Pancreas (tissue), 10 donors: ENCODE results near the gene AIF1. TPM values are rescaled to one million over a fixed set of nuclear protein-coding genes. Genes with fewer than 3 reads are reported as not detected.

Source experiments
- ATAC-seq, 4 donors: fragments of 200-7000 bp; cut with Tn5 transposase; one replicate each; pipeline versions ENCODE4 v1.8.0 to v1.9.1; 2020; ENCODE audit warnings: mild to moderate bottlenecking in 4 of 4, moderate library complexity in 4 of 4
- DNase-seq, 6 donors: peaks; one replicate each; pipeline ENCODE4 v3.0.0-alpha.2; 2020
- FAIRE-seq: peaks from 2 replicates; lab custom pipeline; 2012; peaks lifted over from hg19 to GRCh38; lab: Jason Lieb, UNC
- H3K27ac ChIP-seq, 4 donors: fragments of 200-600 bp; sonication (generic); 1 replicate in 3 of 4; 2 replicates in 1 of 4; pipeline versions ENCODE4 v1.5.0 to v1.8.0; 2020
- H3K27me3 ChIP-seq, 4 donors: fragments of 200-600 bp; one replicate each; pipeline ENCODE4 v1.8.0; 2021
- H3K36me3 ChIP-seq, 3 donors: fragments of 200-600 bp; sonication (generic) in 1 of 3; one replicate each; pipeline versions ENCODE4 v1.5.0 to v1.8.0; 2020 to 2021
- H3K4me1 ChIP-seq, 3 donors: fragments of 200-600 bp; one replicate each; pipeline ENCODE4 v1.8.0; 2021
- H3K4me3 ChIP-seq, 4 donors: fragments of 200-600 bp; sonication (generic) in 2 of 4; one replicate each; pipeline versions ENCODE4 v1.5.0 to v1.8.0; 2020 to 2021
- H3K9me3 ChIP-seq, 4 donors: fragments of 200-600 bp; one replicate each; pipeline ENCODE4 v1.8.0; 2021
- WGBS, 2 donors: extraction: QIAGEN DNeasy Blood & Tissue Kit; methylation state at CpG; one replicate each; pipeline ENCODE4 v1.1.7; 2013; 5-methylcytosine and 5-hydroxymethylcytosine counted together
- intact Hi-C, 3 donors: fragments of 100-400 bp; cut with DNase I; formaldehyde crosslinking; loops; one replicate each; pipeline versions ENCODE4 v1.11.1 to v1.14.2; 2022
- polyA plus RNA-seq, 2 donors: library from polyadenylated mRNA; stranded (reverse); fragments of 200-250 nt; gene quantifications; one replicate each; pipeline ENCODE4 v1.2.3, GENCODE V29; 2013
- total RNA-seq, 6 donors: library from RNA; stranded (reverse); fragmentation: NEBNext Ultra II Directional in 4 of 6; extraction: Animal tissue kit (Norgen Biotek cat#: 25700) in 4 of 6; gene quantifications; one replicate each; pipeline versions ENCODE4 v1.2.1 to v1.2.4, GENCODE V29; 2021 to 2023
- TF ChIP-seq, protein P1 (sequence below), 4 donors: fragments of 200-600 bp; sonication (generic) in 3 of 4; IDR thresholded peaks; one replicate each; pipeline versions ENCODE4 v1.5.0 to v1.8.0; 2021; ENCODE audit warnings: antibody characterized with exemption in 4 of 4
- donor health status: healthy with polysubstance abuse.
- donor health status: DM: no; HTN: no; CAD: no; lungs with moderate emphysema.
- donor health status: DM: no; HTN: no; CAD: no.
- donor health status: control.
- donor health status: control.
- donor health status: Bipolar disorder and iron deficiency.
- donor health status: DM: yes; HTN: yes; CAD: no.
- donor health status: DM: no; HTN: no; CAD: no.
- donor health status: DM: no; HTN: no; CAD: no.
- donor health status: DM: yes; HTN: yes; CAD: no.

Gene AIF1
- total and polyA plus RNA-seq, 8 donors, result 1.1 to 18.6 (median 11.8) TPM

DNA sequence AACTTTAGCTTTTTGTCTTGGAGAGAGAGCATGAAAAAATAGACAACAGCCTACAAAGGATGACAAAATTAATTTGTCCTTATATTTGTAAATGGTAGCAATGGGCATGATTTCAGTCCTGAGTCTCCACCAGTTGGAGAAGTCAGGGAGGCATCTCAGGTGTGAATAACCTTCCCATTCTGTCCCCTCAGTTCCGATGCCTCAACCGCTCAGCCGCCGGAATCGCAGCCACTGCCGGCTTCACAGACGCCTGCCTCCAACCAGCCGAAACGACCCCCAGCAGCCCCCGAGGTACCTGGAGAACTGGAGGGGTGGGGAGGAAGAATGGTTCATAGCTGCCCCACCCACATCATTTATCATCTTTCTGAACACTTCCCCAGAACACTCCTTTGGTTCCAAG lies 9.0 kb downstream of the AIF1 start:
- WGBS, 2 donors, result 86 to 92% methylated on average over 10 of the region's 10 CpGs
- H3K9me3 ChIP-seq, result no peaks in the 10 kb centered on the region
- H3K4me1 ChIP-seq, result peaks cover 4 to 8% (median 4%) of the 10 kb centered on the region in 3 donors
- FAIRE-seq (no peak), DNase-seq (no peak), ATAC-seq (no peak)
- no peak overlapping the region for H3K27ac ChIP-seq
- intact Hi-C loops, result no loop called here
- H3K4me3 ChIP-seq, result no peak overlapping the region
- TF ChIP-seq, protein P1, sequence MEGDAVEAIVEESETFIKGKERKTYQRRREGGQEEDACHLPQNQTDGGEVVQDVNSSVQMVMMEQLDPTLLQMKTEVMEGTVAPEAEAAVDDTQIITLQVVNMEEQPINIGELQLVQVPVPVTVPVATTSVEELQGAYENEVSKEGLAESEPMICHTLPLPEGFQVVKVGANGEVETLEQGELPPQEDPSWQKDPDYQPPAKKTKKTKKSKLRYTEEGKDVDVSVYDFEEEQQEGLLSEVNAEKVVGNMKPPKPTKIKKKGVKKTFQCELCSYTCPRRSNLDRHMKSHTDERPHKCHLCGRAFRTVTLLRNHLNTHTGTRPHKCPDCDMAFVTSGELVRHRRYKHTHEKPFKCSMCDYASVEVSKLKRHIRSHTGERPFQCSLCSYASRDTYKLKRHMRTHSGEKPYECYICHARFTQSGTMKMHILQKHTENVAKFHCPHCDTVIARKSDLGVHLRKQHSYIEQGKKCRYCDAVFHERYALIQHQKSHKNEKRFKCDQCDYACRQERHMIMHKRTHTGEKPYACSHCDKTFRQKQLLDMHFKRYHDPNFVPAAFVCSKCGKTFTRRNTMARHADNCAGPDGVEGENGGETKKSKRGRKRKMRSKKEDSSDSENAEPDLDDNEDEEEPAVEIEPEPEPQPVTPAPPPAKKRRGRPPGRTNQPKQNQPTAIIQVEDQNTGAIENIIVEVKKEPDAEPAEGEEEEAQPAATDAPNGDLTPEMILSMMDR (IDR thresholded peaks at IDR 0.05), result no peak
- no peaks in the 10 kb centered on the region for H3K27me3 ChIP-seq
- peaks cover 22 to 51% (median 48%) of the 10 kb centered on the region in 3 donors for H3K36me3 ChIP-seq

DNA sequence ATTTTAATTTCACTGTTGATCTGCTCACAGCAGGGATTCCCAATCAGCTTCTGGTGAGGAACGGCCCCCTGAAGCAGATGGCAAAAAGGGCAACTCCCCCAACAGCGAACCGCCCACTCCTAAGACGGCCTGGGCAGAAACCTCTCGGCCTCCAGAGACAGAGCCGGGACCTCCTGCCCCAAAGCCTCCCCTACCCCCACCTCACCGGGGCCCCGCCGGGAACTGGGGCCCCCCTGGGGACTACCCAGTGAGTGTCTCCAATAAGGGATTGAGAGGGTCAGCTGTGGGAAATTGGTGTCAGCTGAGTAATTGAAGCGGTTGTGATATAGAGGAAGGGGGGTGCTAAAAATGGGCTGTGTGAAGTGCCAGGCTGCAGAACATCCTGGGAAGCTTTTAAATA lies 11.9 kb downstream of the AIF1 start:
- intact Hi-C loops, result no loop called here
- Histone ChIP-seq H3K27ac (no peak overlapping the region), H3K27me3 (no peaks in the 10 kb centered on the region), H3K4me3 (no peak overlapping the region), H3K9me3 (no peaks in the 10 kb centered on the region), H3K36me3 (peaks cover 25 to 80% (median 71%) of the 10 kb centered on the region in 3 donors), H3K4me1 (peaks cover 3 to 6% (median 4%) of the 10 kb centered on the region in 3 donors)
- FAIRE-seq, result no peak
- TF ChIP-seq, protein P1 (IDR thresholded peaks at IDR 0.05), result no peak
- no peak for ATAC-seq
- DNase-seq, result no peak
- 94 to 96% methylated on average over 10 of the region's 10 CpGs for WGBS, 2 donors

DNA sequence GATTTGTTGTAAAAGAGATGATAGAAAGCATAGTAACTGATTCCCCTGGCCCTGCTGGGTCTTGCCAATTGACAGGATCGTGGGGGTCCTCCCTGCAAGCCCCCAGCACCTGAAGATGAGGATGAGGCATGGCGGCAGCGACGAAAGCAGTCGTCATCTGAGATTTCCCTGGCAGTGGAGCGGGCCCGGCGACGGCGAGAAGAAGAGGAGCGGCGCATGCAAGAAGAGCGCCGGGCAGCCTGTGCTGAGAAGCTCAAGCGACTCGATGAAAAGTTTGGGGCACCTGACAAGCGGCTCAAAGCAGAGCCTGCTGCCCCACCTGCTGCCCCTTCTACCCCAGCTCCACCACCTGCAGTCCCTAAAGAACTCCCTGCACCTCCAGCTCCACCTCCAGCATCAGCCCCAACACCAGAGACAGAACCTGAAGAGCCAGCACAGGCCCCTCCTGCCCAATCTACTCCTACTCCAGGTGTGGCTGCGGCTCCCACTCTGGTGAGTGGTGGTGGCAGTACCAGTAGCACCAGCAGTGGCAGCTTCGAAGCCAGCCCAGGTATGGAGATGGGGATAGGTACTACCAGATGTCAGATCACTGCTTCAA lies 12.8 kb downstream of the AIF1 start:
- Histone ChIP-seq H3K27me3 (no peaks in the 10 kb centered on the region), H3K4me1 (no peaks in the 10 kb centered on the region), H3K27ac (no peak overlapping the region), H3K9me3 (no peaks in the 10 kb centered on the region), H3K36me3 (peaks cover 25 to 81% (median 74%) of the 10 kb centered on the region in 3 donors), H3K4me3 (no peak overlapping the region)
- FAIRE-seq, result no peak
- no peak for DNase-seq
- 93 to 97% methylated on average over 19 of the region's 19 CpGs for WGBS, 2 donors
- TF ChIP-seq, protein P1 (IDR thresholded peaks at IDR 0.05), result no peak
- intact Hi-C loops, result no loop called here
- no peak for ATAC-seq

DNA sequence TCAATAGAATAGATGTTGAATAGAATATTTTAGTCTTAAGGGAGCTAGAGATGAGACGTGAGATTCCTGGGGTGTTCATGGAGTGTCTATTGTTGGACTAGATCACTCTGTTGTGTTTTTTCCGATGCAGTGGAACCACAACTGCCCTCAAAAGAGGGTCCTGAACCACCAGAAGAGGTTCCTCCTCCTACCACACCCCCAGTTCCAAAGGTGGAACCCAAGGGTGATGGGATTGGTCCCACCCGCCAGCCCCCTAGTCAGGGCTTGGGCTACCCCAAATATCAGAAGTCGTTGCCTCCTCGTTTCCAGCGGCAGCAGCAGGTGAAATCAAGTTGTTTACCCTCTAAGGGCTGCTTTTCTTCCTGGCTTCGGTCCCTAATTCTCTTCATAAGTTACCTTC lies 14.0 kb downstream of the AIF1 start:
- no peaks in the 10 kb centered on the region for H3K4me1 ChIP-seq
- DNase-seq, result no peak
- FAIRE-seq, result no peak
- TF ChIP-seq, protein P1 (IDR thresholded peaks at IDR 0.05), result no peak
- ATAC-seq, result no peak
- no peaks in the 10 kb centered on the region for H3K9me3 ChIP-seq
- peaks cover 25 to 83% (median 74%) of the 10 kb centered on the region in 3 donors for H3K36me3 ChIP-seq
- H3K27me3 ChIP-seq, result no peaks in the 10 kb centered on the region
- WGBS, 2 donors, result 91 to 95% methylated on average over 7 of the region's 7 CpGs
- H3K27ac ChIP-seq, result no peak overlapping the region
- H3K4me3 ChIP-seq, result no peak overlapping the region
- intact Hi-C loops, result no loop called here

DNA sequence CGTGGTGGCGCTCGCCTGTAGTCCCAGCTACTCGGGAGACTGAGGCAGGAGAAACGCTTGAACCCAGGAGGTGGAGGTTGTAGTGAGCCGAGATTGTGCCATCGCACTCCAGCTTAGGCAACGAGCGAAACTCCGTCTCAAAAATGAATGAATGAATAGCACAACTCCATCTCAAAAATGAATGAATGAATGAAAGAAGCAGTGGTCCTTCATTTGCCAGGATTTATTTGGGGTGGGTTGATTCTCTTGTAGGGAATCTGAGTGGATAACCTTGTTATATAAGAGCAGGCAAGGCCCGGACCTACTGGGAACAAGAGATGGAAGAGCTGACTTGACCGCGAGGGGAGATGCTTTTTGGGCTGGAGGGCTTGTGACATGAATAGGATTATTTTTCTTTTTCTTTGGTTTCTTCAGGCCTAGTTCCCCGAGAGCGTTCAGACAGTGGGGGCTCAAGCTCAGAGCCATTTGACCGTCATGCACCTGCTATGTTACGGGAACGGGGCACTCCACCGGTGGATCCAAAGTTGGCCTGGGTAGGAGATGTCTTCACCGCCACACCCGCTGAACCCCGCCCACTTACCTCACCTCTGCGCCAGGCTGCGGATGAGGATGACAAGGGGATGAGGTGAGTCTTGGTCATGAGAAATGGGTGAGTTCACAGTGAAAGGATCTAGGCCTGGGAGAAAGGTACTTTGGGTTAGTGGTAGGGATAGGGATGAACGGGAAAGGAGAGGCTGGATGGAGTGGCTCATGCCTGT lies 15.3 kb downstream of the AIF1 start:
- TF ChIP-seq, protein P1 (IDR thresholded peaks at IDR 0.05), result no peak
- no peaks in the 10 kb centered on the region for H3K4me1 ChIP-seq
- intact Hi-C loops, result no loop called here
- H3K4me3 ChIP-seq, result no peak overlapping the region
- FAIRE-seq (no peak), DNase-seq (no peak), ATAC-seq (no peak)
- H3K9me3 ChIP-seq, result no peaks in the 10 kb centered on the region
- WGBS, 2 donors, result 90 to 94% methylated on average over 25 of the region's 25 CpGs
- H3K36me3 ChIP-seq, result peaks cover 18 to 83% (median 72%) of the 10 kb centered on the region in 3 donors
- no peak overlapping the region for H3K27ac ChIP-seq
- H3K27me3 ChIP-seq, result no peaks in the 10 kb centered on the region
